Measurements from ENCODE around the gene WDR18. TPM values are rescaled to one million over a fixed set of nuclear protein-coding genes. Genes with fewer than 3 reads are reported as not detected.

WDR18 gene
- total RNA-seq, 1 experiment from 2014 or later = 124 TPM

GRCh38 chr19:982567-983170 lies 1.5 kb upstream of the WDR18 start (continued):
- TF ChIP-seq CTCF (IDR thresholded peaks at IDR 0.05 in 2 of 3, conservative IDR thresholded peaks at IDR 0.05 in 1 of 3; ENCODE audit: borderline replicate concordance in 1 of 3, insufficient read depth in 1 of 3, low read depth in 2 of 3, low read length in 2 of 3) = peak; percentile 75 to 86 (median 84)
- peak; percentile 93 for TF ChIP-seq RAD21 (IDR thresholded peaks at IDR 0.05; ENCODE audit: low read depth)
- TF ChIP-seq POLR2A (IDR thresholded peaks at IDR 0.05; ENCODE audit: borderline replicate concordance, extremely low read depth, insufficient read depth, insufficient read length) = no peak
- TF ChIP-seq JUND (IDR thresholded peaks at IDR 0.05) = no peak

- peaks cover 31% of the 10 kb centered on the region for H3K79me2 ChIP-seq (ENCODE audit: insufficient read depth, low read length)
- no peaks in the 10 kb centered on the region for H3K9me2 ChIP-seq (ENCODE audit: insufficient read depth)
- ChIA-PET POLR2A (no interaction called here), CTCF (interaction anchor here (0.6 kb wide), 1 partner anchor 480 kb away, joined by 4 read pairs; no protein-coding TSS in a partner anchor), RAD21 (ENCODE audit: low non-redundant PET in 1 of 2, low total read pairs in 2 of 2, uncharacterized antibody in 2 of 2, unreplicated experiment in 2 of 2) (no interaction called here)
- TF ChIP-seq CTCF (IDR thresholded peaks at IDR 0.05 in 2 of 3, conservative IDR thresholded peaks at IDR 0.05 in 1 of 3; ENCODE audit: borderline replicate concordance in 1 of 3, insufficient read depth in 1 of 3, low read depth in 2 of 3, low read length in 2 of 3) = no peak
- no peak for TF ChIP-seq CBX3 (IDR thresholded peaks at IDR 0.05; ENCODE audit: low read depth)
- no peak for TF ChIP-seq SP1 (IDR thresholded peaks at IDR 0.05; ENCODE audit: low read depth)
- TF ChIP-seq ZFX (IDR thresholded peaks at IDR 0.05) = no peak
- TF ChIP-seq YY1 (IDR thresholded peaks at IDR 0.05; ENCODE audit: extremely low read depth, insufficient replicate concordance, low read depth, low read length) = no peak
- no peak for TF ChIP-seq SIN3A (IDR thresholded peaks at IDR 0.05; ENCODE audit: low read depth)
- no peak for TF ChIP-seq CEBPB (IDR thresholded peaks at IDR 0.05; ENCODE audit: low read depth)
- no peak for TF ChIP-seq ATF3 (IDR thresholded peaks at IDR 0.05)
- TF ChIP-seq EZH2 (IDR thresholded peaks at IDR 0.05) = no peak
- no peak for TF ChIP-seq JUND (IDR thresholded peaks at IDR 0.05)
- TF ChIP-seq POLR2AphosphoS5 (IDR thresholded peaks at IDR 0.05; ENCODE audit: low read depth, low read length) = no peak
- TF ChIP-seq RAD21 (IDR thresholded peaks at IDR 0.05; ENCODE audit: low read depth) = no peak
- DNase-seq (ENCODE audit: low read depth, low spot score) (no peak), ATAC-seq (no peak)
- no peak overlapping the region for H2AFZ ChIP-seq (ENCODE audit: low read depth, low read length, poor library complexity, severe bottlenecking)
- intact Hi-C loops (cut with micrococcal nuclease) = no loop called here
- peaks cover 13 to 46% of the 10 kb centered on the region in 2 experiments for H3K36me3 ChIP-seq (ENCODE audit: control insufficient read depth in 1 of 2, insufficient read depth in 2 of 2, low read length in 2 of 2)
- H3K4me3 ChIP-seq (replicated peaks in 1 of 2; ENCODE audit: low read depth in 1 of 2, low read length in 2 of 2) = no peak overlapping the region
- no peaks in the 10 kb centered on the region for H3K27me3 ChIP-seq (ENCODE audit: insufficient read depth, low read length)
- H3K4me2 ChIP-seq (ENCODE audit: low read length) = no peak overlapping the region
- no peak overlapping the region for H3K9ac ChIP-seq (ENCODE audit: low read length)
- peaks cover 15 to 33% of the 10 kb centered on the region in 2 experiments for H3K4me1 ChIP-seq (ENCODE audit: control insufficient read depth in 1 of 2, insufficient read depth in 2 of 2, low read length in 2 of 2)
- H4K20me1 ChIP-seq (ENCODE audit: insufficient read depth) = no peaks in the 10 kb centered on the region; the same call in 1 of the 2 replicates
- no TSS peak for BruUV-seq (replicated peaks)
- no peak overlapping the region for H3K27ac ChIP-seq (ENCODE audit: low read depth, low read length)
- H3K9me3 ChIP-seq (ENCODE audit: control insufficient read depth in 1 of 2, insufficient read depth in 1 of 2, low read depth in 1 of 2, low read length in 2 of 2) = no peaks in the 10 kb centered on the region
Observed at GRCh38 chr19:986083-986482, 1.9 kb downstream of the WDR18 start.

Data from HCT116 (cell line).